K562 (cell line): ENCODE data around the gene NCOA4.
A peak's percentile ranks its signal among the peaks of the same experiment; 100 is the strongest.

Experiments used
- BHLHE40 ChIP-seq: IDR thresholded peaks from 2 replicates; pipeline ENCODE4 v1.6.1; 2011; ENCODE audit warnings: low read length, improper control_type of control experiment
- CHD2 ChIP-seq: IDR thresholded peaks from 2 replicates; pipeline ENCODE4 v1.6.1; 2011; ENCODE audit warnings: low read depth, low read length
- CTCF ChIP-seq, 3 experiments: IDR thresholded peaks in 2 of 3; conservative IDR thresholded peaks in 1 of 3; 2 replicates each; pipeline ENCODE4 v1.5.1; 2011 to 2012; ENCODE audit warnings: low read length in 3 of 3, mild to moderate bottlenecking in 3 of 3, control low read depth in 2 of 3, improper control_type of control experiment in 1 of 3, inconsistent platforms in 1 of 3, low read depth in 1 of 3, mixed read lengths in 1 of 3, moderate library complexity in 1 of 3; ENCODE audit not compliant: insufficient read depth in 2 of 3
- FOSL1 ChIP-seq: fragments of 200-800 bp; sonication (Bioruptor generic); conservative IDR thresholded peaks from 2 replicates; pipeline ENCODE4 v1.6.1; 2016; ENCODE audit warnings: missing genetic modification characterization, missing compliant biosample characterization
- SIN3A ChIP-seq, 2 experiments: fragments of 150-350 bp in 1 of 2; IDR thresholded peaks; 2 replicates each; pipeline ENCODE4 v1.6.1; 2011 to 2016; ENCODE audit warnings: borderline replicate concordance in 2 of 2, low read depth in 2 of 2, low read length in 2 of 2, mild to moderate bottlenecking in 2 of 2, moderate library complexity in 2 of 2; ENCODE audit not compliant: control insufficient read depth in 1 of 2
- ZFP1 ChIP-seq: fragments of 450-650 bp; formaldehyde crosslinking; IDR thresholded peaks from 2 replicates; pipeline ENCODE4 v1.4.0; 2020; ENCODE audit warnings: mild to moderate bottlenecking, mixed read lengths
- ZNF224 ChIP-seq: sonication (generic); formaldehyde crosslinking; IDR thresholded peaks from 2 replicates; pipeline ENCODE4 v1.8.0; 2022; ENCODE audit warnings: mild to moderate bottlenecking, missing genetic modification reagents
- ZNF766 ChIP-seq: fragments of 200-800 bp; sonication (Bioruptor generic); conservative IDR thresholded peaks from 2 replicates; pipeline ENCODE4 v1.6.1; 2016; ENCODE audit warnings: missing genetic modification characterization, missing compliant biosample characterization
- TF ChIP-seq, protein P1 (sequence below): fragments of 250-450 bp; sonication (Bioruptor Pico); IDR thresholded peaks from 2 replicates; pipeline ENCODE4 v1.4.0; 2020; ENCODE audit warnings: mild to moderate bottlenecking, moderate library complexity

GRCh38 chr10:46002916-46003693 lies 27.3 kb downstream of the NCOA4 start:
- TF ChIP-seq SIN3A (IDR thresholded peaks at IDR 0.05; ENCODE audit: borderline replicate concordance in 2 of 2, control insufficient read depth in 1 of 2, low read depth in 2 of 2, low read length in 2 of 2) (no peak), CHD2 (no peak), CTCF (IDR thresholded peaks at IDR 0.05 in 2 of 3, conservative IDR thresholded peaks at IDR 0.05 in 1 of 3; ENCODE audit: insufficient read depth in 2 of 3, low read depth in 1 of 3, low read length in 3 of 3) (no peak), BHLHE40 (no peak), ZNF224 (CRISPR knock-in tag) (no peak), ZNF766 (CRISPR knock-in tag) (no peak), FOSL1 (tag) (peak; percentile 41; the same call in 1 of the 2 replicates), ZFP1 (CRISPR knock-in tag) (no peak)
- TF ChIP-seq, protein P1, sequence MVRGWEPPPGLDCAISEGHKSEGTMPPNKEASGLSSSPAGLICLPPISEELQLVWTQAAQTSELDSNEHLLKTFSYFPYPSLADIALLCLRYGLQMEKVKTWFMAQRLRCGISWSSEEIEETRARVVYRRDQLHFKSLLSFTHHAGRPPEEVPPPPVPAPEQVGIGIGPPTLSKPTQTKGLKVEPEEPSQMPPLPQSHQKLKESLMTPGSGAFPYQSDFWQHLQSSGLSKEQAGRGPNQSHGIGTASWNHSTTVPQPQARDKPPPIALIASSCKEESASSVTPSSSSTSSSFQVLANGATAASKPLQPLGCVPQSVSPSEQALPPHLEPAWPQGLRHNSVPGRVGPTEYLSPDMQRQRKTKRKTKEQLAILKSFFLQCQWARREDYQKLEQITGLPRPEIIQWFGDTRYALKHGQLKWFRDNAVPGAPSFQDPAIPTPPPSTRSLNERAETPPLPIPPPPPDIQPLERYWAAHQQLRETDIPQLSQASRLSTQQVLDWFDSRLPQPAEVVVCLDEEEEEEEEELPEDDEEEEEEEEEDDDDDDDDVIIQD, result no peak
